ENCODE data around the gene PEMT. TPM values are rescaled to one million over a fixed set of nuclear protein-coding genes. Genes with fewer than 3 reads are reported as not detected.

The PEMT gene
- total RNA-seq, 4 donors from 2014 or later = 17.7 to 24.8 (median 20.6) TPM

- peaks cover 20 to 39% (median 25%) of the 10 kb centered on the region in 4 donors for H3K4me1 ChIP-seq
- H3K4me3 ChIP-seq = no peak overlapping the region
- intact Hi-C loops (cut with DNase I) = loop anchor here (5.0 kb wide), 1 partner anchor 214 kb away; no protein-coding TSS in a partner anchor
- H3K36me3 ChIP-seq = peaks cover 0 to 16% (median 8%) of the 10 kb centered on the region in 4 donors
- no peak overlapping the region for H3K27ac ChIP-seq (replicated peaks in 1 of 4)
- TF ChIP-seq, protein P1, sequence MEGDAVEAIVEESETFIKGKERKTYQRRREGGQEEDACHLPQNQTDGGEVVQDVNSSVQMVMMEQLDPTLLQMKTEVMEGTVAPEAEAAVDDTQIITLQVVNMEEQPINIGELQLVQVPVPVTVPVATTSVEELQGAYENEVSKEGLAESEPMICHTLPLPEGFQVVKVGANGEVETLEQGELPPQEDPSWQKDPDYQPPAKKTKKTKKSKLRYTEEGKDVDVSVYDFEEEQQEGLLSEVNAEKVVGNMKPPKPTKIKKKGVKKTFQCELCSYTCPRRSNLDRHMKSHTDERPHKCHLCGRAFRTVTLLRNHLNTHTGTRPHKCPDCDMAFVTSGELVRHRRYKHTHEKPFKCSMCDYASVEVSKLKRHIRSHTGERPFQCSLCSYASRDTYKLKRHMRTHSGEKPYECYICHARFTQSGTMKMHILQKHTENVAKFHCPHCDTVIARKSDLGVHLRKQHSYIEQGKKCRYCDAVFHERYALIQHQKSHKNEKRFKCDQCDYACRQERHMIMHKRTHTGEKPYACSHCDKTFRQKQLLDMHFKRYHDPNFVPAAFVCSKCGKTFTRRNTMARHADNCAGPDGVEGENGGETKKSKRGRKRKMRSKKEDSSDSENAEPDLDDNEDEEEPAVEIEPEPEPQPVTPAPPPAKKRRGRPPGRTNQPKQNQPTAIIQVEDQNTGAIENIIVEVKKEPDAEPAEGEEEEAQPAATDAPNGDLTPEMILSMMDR (IDR thresholded peaks at IDR 0.05) = no peak
- no peak for TF ChIP-seq POLR2A (IDR thresholded peaks at IDR 0.05; ENCODE audit: low read depth)
- no peak for TF ChIP-seq POLR2AphosphoS5 (IDR thresholded peaks at IDR 0.05)
- TF ChIP-seq EP300 (IDR thresholded peaks at IDR 0.05) = no peak
- H3K9me3 ChIP-seq = no peaks in the 10 kb centered on the region
- H3K27me3 ChIP-seq = no peaks in the 10 kb centered on the region
- WGBS = 83% methylated on average over 15 of the region's 15 CpGs
- no peak for DNase-seq (ENCODE audit: extremely low spot score)
Measured at GRCh38 chr17:17570798-17571716, 20.5 kb downstream of the PEMT start.

DNA sequence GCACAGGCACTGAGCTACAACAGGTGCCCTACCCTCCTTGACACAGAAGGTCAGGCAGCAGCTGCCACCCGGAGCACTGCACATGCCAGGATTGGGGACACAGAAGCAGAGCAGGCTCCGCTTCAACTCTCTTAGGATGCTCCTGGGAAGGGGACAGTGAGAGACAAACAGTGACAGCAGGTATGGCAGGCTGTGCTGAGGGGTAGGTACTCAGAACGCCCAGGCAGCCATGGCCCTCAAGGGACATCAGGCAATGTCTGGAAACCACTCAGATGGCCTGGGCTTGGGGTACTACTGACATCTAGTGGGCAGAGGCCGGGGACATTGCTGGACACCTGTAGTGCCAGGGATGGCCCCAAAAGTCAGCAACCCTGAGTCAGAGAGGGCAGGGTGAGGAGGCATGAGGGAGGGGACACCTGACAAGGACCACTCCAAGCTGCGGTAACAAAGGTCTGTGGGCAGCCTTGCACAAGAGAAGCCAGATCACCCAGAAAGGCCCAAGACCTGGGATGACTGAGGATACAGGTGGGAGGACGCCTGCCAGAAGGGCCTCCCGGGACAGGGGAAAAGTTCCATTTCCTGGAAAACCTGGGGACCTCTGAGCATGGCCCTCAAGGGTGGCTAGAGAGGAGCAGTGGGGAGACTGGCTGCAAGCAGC is 21.2 kb downstream of the PEMT start:
- DNase-seq (ENCODE audit: extremely low spot score) = no peak
- intact Hi-C loops (cut with DNase I) = loop anchor here (5.0 kb wide), 1 partner anchor 213 kb away; no protein-coding TSS in a partner anchor
- WGBS = 80% methylated on average over 6 of the region's 7 CpGs
- Histone ChIP-seq H3K9me3 (no peaks in the 10 kb centered on the region), H3K4me1 (peaks cover 28 to 44% (median 33%) of the 10 kb centered on the region in 4 donors), H3K27ac (replicated peaks in 1 of 4) (no peak overlapping the region), H3K4me3 (no peak overlapping the region), H3K27me3 (no peaks in the 10 kb centered on the region), H3K36me3 (peaks cover 0 to 8% (median 4%) of the 10 kb centered on the region in 4 donors)
- no peak for TF ChIP-seq POLR2A (IDR thresholded peaks at IDR 0.05; ENCODE audit: low read depth)
- TF ChIP-seq, protein P1 (IDR thresholded peaks at IDR 0.05) = peak; percentile 10 to 15 (median 11)

DNA sequence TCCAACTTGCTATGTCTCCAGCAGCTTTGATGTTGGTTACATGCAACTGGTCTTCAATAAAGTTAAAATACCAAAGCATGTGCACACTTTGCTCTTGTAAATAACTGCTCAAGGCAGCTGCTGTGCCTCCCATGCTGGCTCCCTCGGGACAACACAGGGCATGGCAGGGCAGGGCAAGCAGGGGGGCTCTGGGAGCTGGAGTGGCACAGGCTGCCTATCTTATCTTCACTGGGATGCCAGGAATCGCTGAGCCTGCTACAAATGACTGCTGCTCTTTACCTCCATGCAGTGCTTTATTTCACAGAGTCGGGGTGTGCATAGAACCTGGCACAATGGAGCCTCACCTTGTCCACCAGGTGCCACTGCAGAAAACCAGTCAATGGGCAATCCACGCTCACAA is 21.8 kb downstream of the PEMT start:
- DNase-seq (ENCODE audit: extremely low spot score) = no peak

GRCh38 chr17:17568772-17569195 is 22.7 kb downstream of the PEMT start:
- 66% methylated on average over 6 of the region's 6 CpGs for WGBS
- Histone ChIP-seq H3K4me1 (peaks cover 29 to 44% (median 35%) of the 10 kb centered on the region in 4 donors), H3K27me3 (no peaks in the 10 kb centered on the region), H3K36me3 (peaks cover 0 to 3% (median 0%) of the 10 kb centered on the region in 4 donors), H3K27ac (replicated peaks in 1 of 4) (no peak overlapping the region), H3K9me3 (no peaks in the 10 kb centered on the region), H3K4me3 (no peak overlapping the region)
- no peak for TF ChIP-seq POLR2AphosphoS5 (IDR thresholded peaks at IDR 0.05)
- TF ChIP-seq, protein P1 (IDR thresholded peaks at IDR 0.05) = peak; percentile 33 to 56 (median 33)
- intact Hi-C loops (cut with DNase I) = no loop called here
- no peak for DNase-seq (ENCODE audit: extremely low spot score)

More for the DNA sequence above, 21.8 kb downstream of the PEMT start:
- Histone ChIP-seq H3K27ac (replicated peaks in 1 of 4) (no peak overlapping the region), H3K4me3 (no peak overlapping the region), H3K9me3 (no peaks in the 10 kb centered on the region), H3K27me3 (no peaks in the 10 kb centered on the region), H3K36me3 (peaks cover 0 to 4% (median 1%) of the 10 kb centered on the region in 4 donors), H3K4me1 (peaks cover 29 to 44% (median 35%) of the 10 kb centered on the region in 4 donors)
- 71% methylated on average over 1 of the region's 4 CpGs for WGBS
- TF ChIP-seq, protein P1 (IDR thresholded peaks at IDR 0.05) = no peak
- TF ChIP-seq EP300 (IDR thresholded peaks at IDR 0.05) (no peak), POLR2AphosphoS5 (IDR thresholded peaks at IDR 0.05) (no peak), POLR2A (IDR thresholded peaks at IDR 0.05; ENCODE audit: low read depth) (no peak)
- intact Hi-C loops (cut with DNase I) = loop anchor here (5.0 kb wide), 1 partner anchor 212 kb away; no protein-coding TSS in a partner anchor

Data from esophagus muscularis mucosa (tissue), 4 donors.